ENCODE results near the gene TMEM212.
A peak's percentile ranks its signal among the peaks of the same experiment; 100 is the strongest.

TMEM212 gene

DNA sequence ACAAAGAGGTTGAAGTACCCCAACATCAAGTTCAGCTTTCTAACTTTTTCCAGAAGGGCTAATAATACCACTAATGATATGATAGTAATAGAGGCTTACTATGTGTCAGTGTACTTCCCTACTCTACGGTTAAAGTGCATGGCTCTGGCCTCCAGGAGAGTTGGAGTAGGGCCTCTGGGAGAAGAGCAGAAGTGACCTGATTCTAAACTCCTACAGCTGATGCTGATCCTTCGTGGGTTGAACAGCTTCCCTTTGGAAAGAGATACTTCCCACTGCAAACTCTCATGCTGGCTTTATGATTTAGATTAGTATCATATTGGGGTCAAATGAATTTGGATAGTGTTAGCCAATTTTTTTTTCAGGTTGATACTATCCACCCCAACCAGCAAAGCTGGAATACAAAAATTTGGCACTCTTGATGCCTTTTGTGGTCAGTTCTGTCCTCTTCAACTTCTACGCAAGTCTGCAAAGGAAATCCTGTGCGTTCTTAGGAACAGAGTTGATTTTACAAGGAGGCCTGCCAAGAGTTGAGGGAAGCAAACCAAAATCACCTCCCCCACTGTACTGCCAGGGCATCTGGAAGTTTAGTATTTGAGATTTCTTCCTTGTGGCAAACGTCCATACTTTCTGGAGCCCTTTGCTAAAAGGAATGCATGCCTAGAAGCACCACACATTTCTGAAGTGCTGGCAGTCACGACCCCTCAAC lies 17.8 kb downstream of the TMEM212 start:
- no peak for DNase-seq (ENCODE audit: low read depth)

DNA sequence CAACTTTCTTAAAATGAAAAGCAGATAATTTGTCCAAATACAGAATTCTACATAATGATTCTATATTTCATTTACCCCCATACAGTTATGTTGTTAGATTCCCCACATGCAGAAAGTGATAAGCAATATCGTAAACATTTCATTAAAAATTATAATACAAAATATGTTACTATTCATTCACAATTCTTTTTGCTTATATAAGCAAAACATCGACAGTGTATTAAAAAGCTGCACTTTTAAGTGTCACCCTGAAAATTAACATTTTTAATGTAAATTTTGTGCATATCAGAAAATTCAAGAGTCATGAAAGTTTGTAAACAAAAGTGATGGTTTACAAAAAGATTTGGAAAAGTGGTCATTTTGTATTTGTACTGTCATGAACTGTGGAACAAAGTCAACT lies 19.2 kb downstream of the TMEM212 start:
- DNase-seq (ENCODE audit: low read depth), result no peak

DNA sequence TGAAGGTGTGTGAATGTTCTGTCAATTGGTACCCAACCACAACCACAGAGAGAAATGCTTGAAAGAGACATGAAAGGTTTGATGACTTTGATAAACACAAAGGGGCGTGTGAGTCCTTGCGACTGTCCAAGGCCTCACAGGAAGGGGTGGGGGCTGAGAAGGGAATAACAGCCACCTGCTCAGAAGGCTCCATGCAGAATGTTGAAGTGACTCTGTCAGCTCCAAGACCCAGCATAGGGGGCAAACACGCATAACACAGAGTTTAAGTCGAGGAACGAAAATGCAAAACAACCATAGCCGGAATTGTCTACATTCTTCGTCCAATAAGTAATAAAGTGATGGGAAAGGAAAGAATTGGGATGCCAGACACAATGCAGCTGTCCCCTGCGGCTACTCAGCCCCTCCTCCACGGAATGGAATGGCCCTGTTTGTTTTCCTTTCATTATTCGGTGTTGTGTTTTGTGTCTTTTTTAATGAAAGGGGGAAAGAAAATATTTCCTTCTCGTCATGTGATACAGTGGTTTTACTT lies 19.9 kb downstream of the TMEM212 start:
- DNase-seq (ENCODE audit: low read depth), result no peak

DNA sequence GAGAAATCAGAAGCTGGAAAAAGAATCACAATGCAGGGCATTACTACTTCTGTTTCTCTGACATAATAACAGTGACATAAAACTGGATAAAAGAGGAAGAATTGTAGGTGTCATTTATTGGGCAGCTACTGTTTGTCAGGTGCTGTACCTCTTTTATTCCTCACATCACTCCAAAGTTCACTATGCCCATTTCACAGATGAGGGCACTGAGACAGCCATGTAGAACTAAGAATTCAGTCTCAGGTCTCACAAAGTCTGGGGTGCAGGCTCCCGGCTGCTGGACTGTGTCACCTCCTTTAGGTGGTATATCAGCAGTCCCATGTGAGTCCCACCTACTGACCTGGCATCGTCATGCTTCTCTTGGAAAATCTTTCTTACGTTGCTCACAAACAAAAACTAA lies 20.8 kb downstream of the TMEM212 start:
- no peak for DNase-seq (ENCODE audit: low read depth)

DNA sequence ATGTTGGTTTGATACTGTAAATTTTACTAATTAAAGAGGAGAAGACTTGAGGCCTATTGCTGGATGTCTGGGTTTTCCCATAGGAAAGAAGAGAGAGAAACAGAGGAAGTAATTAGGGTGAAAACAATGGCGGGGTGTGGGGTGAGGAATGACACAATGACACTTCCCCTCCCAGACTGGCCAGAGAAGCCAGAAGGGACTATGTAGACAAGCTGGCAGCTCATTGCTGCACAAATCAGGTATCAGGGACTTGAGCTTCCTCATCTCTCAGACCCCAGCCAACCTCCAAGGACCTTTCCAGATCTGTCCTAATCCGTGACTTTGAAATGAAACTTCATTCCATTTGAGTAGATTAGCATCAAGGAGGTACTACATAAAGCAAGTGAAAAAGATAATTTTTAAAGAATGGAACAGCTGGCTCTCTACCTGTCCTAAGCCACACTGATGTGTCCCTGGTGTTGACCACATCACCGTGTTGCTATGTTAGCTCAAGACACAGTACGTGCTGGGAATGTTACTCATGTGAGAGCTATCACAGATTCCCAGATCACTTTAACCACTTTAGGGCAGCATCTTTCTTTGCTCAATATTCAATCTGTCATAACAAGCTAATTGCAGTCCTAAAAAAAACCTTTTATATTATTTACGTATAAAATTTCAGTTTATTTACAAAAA lies 22.2 kb downstream of the TMEM212 start:
- peak; percentile 24 for DNase-seq (ENCODE audit: low read depth)

DNA sequence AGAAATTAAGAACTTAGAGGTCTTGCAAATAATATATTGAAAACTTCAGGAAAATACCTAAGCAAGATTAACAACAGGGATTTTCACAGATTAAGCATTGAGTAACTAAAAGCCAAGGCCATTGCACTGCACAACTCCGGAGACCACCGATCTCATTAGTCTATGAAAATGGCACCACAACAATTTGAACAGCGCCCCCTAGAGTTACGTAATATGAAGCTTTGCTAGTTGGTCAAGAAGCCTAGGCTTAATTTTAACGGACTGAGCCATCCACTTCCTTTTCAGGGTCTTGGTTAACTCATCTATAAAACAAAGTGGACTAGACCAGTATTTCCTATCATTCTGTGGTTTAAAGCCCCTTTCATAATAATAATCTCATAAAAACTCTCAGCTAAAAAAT lies 24.8 kb downstream of the TMEM212 start:
- peak; percentile 42 for DNase-seq (ENCODE audit: low read depth)

DNA sequence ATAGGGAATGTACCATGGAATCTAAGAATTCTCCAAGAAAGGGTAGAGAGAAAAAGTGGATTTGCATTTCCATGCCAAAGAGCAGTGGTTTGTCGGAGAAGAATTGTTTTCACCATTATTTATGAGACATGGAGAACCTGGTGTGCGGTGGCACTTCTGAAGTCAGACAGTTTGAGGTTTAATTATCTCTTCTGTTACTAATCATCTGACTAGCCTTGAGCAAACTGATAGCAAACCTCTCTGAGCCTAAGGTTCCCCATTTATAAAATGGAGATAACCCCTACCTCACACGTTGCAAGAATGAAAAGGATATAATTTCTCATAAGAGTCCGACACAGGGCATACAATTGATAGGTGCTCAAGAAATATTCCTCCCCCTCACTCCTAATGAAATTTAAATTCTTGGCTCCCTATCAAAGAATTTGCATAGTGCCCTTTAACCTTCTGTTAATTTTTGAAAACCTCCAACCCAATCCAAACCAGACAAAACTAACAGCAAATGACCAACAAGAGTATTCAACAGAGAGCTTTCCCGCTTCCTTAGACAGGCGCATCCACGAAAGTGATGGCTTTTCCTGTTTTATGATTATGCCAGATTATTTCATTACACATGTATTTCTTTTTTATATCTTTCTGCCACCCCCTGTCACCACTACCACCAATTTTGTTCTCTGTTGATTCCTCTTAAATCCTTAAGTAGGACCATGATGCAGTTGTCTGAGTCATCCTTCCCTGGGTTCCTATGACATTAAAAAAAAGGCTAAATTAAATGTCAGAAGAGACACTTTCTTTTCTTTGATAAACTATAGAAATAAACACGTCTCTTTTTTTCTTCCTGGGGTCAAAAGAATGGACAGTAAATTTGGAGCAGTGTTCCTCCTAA lies 28.5 kb downstream of the TMEM212 start:
- DNase-seq (ENCODE audit: low read depth), result peak; percentile 47

DNA sequence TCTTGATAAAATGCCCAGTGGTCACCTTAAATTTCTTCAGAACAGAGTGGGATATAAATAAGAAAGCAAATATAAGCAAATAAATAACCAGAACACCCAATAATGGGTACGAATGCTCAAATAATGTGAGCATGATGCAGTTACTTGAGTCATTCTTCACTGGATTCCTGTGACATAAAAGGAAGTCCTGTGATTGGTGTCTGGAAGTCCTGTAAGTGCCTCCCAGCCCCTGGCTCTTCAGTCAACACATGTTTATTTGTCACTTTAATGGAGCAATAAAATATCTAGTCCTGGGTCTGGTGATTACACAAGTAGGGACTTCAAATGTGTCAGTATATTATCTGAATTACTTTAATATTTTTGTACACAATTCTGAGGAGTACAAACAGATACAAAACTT lies 30.4 kb downstream of the TMEM212 start:
- peak; percentile 89 for DNase-seq (ENCODE audit: low read depth)

DNA sequence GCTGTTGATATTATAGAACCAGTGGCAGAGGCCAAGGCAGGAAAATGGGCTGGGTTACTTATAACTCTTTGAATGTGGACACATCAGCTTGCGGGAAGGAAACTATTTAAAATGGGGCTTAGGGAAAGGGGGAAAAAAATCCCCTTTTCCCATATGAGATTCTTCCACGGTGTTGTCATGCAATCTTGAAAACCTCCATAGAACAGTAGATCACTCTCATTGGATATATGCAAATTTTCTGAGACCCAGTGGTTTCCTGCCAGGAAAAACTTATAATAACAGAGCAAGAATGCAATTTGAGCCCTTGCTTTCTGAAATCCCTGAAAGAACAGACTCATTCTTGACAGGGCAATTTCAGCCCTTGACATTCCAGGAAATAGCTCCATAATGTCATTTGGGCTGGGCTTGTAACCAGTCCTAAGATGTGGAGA lies 31.1 kb downstream of the TMEM212 start:
- DNase-seq (ENCODE audit: low read depth), result peak; percentile 98

DNA sequence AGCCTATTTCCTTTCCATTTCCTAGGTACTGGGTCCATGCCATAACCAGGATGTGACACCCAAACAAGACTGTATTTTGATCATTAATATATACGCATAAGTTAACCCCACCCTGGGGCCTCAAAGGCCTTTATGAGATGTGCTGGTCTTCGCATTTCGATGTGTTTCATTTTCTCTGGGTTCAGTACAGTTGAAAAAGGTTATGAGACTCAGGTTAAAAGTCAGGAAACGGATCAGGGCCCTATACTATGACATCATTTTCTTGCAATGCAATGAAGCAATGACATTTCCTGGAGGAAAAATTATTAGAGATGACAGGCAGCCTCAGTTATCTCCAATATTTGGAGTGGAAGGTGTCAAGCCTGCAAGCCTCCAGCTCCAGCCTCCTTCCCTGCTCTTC lies 31.7 kb downstream of the TMEM212 start:
- peak; percentile 74 for DNase-seq (ENCODE audit: low read depth)

DNA sequence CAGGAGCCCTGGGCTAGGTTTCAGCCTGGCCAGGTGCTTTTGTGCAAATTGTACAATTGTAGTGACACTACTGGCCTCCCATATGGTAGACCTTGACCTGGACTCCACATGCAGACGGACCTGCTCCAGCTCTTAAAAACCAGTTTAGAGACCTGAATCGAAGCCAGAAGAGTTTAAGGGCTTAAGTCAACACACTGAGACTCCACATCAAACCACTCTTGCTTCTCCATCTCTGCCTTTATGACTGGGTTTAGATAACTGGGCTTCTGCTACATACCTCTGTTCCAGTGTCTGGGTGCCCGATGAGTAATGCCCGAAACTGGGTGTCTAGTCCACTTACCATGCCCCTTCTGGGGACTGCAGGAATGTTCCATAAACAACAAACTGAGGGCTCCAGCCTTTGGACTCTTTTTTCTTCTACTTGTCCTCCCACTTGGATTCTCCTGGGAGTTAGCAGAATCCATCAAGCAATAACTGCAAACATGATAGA lies 32.8 kb downstream of the TMEM212 start:
- peak; percentile 64 for DNase-seq (ENCODE audit: low read depth)

DNA sequence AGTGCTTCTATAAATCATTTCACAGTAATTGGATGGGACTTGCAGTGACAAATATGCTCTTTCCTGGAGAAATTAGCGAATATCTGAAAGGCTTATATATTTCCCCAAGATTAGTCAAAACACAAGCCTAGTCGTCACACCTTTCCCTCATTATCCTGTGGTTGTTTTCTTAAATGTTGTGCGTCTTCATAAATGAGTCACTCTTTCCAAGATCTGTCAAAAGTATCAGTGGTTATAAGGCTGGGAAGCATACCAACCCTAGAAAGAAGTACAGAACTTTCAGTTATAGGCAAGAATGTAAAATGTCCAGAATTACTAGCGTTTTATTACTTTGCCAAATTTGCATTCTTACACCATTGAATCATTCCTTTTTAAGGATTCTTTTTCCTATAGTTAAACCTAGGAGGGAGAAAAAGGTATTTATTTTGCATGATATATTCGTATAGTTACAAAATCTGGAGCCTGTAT lies 33.6 kb downstream of the TMEM212 start:
- DNase-seq (ENCODE audit: low read depth), result peak; percentile 83

DNA sequence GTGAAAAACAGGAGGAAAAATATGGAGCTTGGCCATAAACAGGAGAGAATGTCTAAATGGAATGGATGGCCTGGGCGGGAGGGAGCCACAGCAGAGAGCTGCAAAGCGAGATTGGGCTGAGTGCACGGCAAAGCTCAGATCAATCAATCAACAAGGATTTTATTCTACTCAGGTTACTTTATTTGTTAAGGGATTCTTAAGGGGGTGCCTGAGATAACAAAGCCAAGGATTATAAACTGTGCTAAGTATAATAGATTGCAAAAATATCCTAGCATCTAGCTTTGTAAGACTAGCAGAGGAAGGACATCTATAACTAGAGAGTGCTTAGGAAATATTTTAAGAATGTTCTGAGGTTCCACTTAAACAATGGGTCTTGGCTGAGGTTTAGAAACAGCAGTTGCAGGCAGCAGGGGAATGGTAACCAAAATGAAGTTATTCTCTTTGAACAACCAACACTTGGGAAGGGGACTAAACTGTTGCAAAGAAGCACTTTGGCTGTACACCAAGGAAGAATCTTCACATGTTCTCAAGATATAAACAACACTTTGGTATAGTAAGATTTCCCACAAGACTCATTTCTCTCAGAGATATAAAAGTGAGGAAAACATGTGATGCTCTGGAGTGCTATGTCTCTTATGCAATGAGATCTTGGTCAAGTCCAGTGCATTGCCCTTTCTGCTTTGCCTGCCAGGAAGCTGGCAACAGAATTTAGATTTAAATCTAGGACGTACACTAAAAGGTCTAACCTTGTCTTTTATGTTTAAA lies 35.5 kb downstream of the TMEM212 start:
- DNase-seq (ENCODE audit: low read depth), result no peak

DNA sequence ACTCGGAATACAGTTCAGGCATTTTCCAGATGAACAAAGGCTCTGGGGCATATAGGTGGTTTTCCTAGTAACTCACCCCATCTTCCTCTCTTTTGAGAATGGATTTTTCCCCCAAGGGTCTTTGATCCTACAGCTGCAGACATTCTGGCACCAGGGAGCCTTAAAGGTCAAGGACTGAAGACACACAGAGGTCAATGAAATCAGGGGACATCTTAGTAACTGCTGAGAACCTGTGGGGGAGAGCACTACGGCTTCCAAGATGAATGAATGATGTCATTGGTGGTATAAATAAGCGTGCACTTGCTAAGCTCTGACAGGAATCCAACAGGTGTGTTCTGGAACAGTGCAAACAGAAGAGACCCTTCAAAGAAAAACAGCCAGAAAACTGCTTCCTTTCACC lies 36.3 kb downstream of the TMEM212 start:
- DNase-seq (ENCODE audit: low read depth), result no peak

DNA sequence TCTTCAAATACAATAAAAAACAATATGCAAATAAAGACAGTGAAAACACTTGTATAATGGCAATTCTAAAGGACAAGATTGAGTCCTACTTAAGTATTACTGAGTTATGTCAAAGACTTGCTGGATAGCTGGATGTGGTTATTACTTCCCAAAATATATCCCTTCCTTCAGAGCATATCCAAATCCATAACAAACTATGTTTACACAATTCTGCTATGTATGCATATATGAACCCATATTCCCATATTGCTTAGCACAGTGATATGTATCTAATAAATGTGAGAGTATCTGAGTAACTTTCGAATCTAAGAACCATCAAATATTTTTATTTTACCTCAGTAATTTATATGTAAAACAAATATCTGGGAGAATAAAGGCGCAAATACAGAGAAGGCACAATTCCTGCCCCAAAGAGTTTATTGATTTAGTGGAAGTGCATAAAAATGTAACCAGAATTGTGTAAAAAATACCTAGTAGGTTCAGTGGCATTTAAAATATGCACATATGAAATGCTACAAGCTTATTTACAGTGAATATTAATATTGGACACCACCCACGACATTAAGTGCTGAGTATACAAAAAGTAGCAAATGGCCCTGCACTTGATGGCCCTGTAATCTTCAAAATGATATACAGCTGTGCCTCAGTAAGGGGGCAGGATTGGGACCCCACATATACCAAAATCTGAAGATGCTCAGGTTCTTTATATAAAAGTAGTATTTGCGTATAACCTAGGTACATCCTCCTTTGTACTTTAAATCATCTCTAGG lies 37.1 kb downstream of the TMEM212 start:
- no peak for DNase-seq (ENCODE audit: low read depth)

DNA sequence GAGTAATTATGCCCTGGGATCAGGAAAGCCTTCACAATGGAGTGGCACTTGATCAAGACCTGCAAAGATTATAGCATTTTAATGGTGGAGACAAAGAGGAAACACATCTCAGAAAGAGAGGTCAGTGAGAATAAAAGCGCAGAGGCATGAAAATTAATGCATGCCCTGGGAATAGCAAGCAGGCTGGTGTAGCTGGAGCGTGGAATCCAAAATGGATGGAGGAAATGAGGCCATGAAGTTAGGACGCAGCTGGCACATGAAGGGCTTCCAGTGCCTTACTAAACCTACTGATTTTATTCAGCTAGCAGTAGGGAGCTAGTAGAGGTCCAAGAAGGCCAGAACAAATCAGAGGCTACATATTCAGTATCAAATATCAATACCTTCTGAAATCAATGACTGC lies 38.1 kb downstream of the TMEM212 start:
- no peak for DNase-seq (ENCODE audit: low read depth)

DNA sequence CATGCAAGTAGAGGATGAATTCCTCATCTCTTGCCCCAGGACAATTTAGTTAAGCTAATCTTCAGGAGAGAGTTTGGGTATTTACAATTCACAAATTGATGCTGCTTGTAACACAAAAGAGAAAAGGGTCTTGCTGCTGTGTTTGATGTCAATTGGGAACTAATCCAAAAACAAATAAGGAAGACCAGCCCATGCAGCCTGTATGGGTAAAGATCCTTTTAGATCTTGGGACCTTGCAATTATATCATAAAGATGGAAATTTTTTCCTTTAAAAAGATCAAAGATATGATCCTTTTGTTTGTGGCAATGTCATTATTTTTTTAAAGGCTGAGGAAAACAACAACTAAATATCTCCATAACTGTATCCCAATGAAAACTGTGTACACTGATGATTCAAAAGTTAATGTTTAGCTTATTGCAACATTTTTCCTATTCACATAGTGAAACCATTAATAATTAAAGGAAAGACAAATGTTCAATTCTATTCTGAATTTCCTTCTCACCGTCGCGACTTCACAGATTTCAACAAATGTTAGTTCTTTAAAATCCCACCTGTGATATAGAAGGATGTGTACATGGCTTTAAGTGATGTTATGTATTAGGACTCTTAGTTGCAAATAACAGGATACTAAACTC lies 40.2 kb downstream of the TMEM212 start:
- DNase-seq (ENCODE audit: low read depth), result no peak

DNA sequence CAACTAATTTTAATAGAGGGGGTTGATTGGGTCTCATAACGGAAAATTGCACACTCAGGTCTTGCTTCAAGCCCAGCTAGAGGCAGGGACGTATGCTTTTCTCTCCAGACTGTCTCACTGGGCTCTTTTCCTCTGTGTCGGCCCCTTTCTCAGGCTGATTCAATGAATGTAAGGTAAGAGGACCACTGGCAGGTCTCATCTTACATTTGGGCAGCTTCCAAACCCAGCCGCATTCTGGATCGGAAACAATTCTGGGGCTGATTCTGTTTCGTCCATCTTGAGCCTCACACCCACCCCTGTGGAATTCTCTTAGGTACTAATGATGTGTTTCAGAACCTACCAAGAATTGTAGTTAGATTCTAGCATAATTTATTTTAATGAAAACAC lies 40.7 kb downstream of the TMEM212 start:
- no peak for DNase-seq (ENCODE audit: low read depth)

DNA sequence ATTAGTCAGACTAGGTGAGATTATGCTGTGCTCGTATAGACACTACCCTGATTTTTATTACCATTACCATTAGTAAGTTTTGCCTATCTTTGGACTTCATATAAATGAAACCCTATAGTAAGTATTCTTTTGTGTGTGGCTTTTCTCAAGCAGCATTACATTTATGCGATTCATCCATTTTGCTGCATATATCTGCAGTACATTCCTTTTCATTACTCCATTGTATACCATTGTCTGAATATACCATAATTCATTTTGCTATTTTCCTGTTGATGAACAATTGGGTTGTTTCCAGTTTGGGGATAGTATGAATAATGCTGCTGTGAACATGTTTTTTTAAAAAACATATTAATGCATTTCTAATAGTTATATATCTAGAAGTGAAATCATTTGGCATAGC lies 45.3 kb downstream of the TMEM212 start:
- no peak for DNase-seq (ENCODE audit: low read depth)

DNA sequence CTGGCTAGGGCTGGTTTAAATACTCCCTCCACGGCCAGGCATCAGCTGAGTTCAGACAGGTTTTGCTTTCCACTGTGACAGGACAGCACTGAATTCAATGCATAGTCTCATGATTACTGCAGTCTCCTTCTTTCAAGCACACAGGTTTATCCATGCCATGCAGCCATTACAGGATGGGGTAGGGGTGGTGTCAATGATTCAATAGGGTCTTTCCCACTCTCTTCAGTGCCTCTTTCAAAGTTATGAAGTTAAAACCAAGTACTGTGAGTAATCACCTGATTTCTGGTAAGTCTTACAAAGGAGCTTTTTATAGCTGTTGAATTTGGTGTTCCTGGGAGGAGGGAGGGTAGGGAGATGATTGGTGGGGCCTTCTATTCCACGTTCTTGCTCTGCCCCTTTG lies 47.2 kb downstream of the TMEM212 start:
- DNase-seq (ENCODE audit: low read depth), result no peak

Measured in ELR (cell line).